ENCODE results near the gene CIDEB. TPM values are rescaled to one million over a fixed set of nuclear protein-coding genes. Genes with fewer than 3 reads are reported as not detected.
A peak's percentile ranks its signal among the peaks of the same experiment; 100 is the strongest.

The CIDEB gene
- total and polyA plus RNA-seq, 2 of the 13 experiments (the other 11 are each of a cell fraction or from before 2014, with no cell fraction given) = 35.8 to 110 TPM

GRCh38 chr14:24297190-24297964 is 10.4 kb downstream of the CIDEB start (continued):
- TF ChIP-seq GRHL1 (CRISPR knock-in tag; conservative IDR thresholded peaks at IDR 0.05) = no peak
- no peak for TF ChIP-seq FOXA1 (IDR thresholded peaks at IDR 0.05)
- no peak for TF ChIP-seq FOXA1 (CRISPR knock-in tag; IDR thresholded peaks at IDR 0.05)
- peak; percentile 11; the same call in 1 of the 2 replicates for TF ChIP-seq ZNF556 (CRISPR knock-in tag; IDR thresholded peaks at IDR 0.05; ENCODE audit: borderline replicate concordance)
- TF ChIP-seq PAWR (CRISPR knock-in tag; IDR thresholded peaks at IDR 0.05; ENCODE audit: borderline replicate concordance) = no peak
- no peak; the same call in 1 of the 2 replicates for TF ChIP-seq NFKBIZ (CRISPR knock-in tag; IDR thresholded peaks at IDR 0.05)
- 0 out of 2 replicates have a peak, but pooled peaks have one; percentile 61 for TF ChIP-seq HBP1 (CRISPR knock-in tag; IDR thresholded peaks at IDR 0.05; ENCODE audit: low read depth)
- TF ChIP-seq RBM22 (optimal IDR thresholded peaks at IDR 0.05; ENCODE audit: low read length) = peak; percentile 63
- no peak for TF ChIP-seq ZNF709 (CRISPR knock-in tag; IDR thresholded peaks at IDR 0.05)
- TF ChIP-seq ZNF350 (CRISPR knock-in tag; IDR thresholded peaks at IDR 0.05; ENCODE audit: borderline replicate concordance, low read depth) = no peak
- no peak for TF ChIP-seq ZNF230 (CRISPR knock-in tag; IDR thresholded peaks at IDR 0.05)
- TF ChIP-seq TBP (CRISPR knock-in tag; IDR thresholded peaks at IDR 0.05) = no peak
- no peak for TF ChIP-seq SRSF4 (IDR thresholded peaks at IDR 0.05; ENCODE audit: low read depth, low read length, poor library complexity, severe bottlenecking)
- TF ChIP-seq ZNF3 (CRISPR knock-in tag; IDR thresholded peaks at IDR 0.05) = peak; percentile 19; the same call in 1 of the 2 replicates
- 0 out of 4 replicates have a peak, but pooled peaks of 1 of the 2 experiments have one; percentile 4 for TF ChIP-seq NR2F1 (CRISPR knock-in tag; IDR thresholded peaks at IDR 0.05)
- no peak for TF ChIP-seq ZNF781 (CRISPR knock-in tag; IDR thresholded peaks at IDR 0.05; ENCODE audit: borderline replicate concordance, not compliant biosample characterization)
- no peak for TF ChIP-seq BATF2 (CRISPR knock-in tag; IDR thresholded peaks at IDR 0.05)
- TF ChIP-seq ZNF614 (CRISPR knock-in tag; IDR thresholded peaks at IDR 0.05; ENCODE audit: borderline replicate concordance) = peak; percentile 84
- TF ChIP-seq SP140L (CRISPR knock-in tag; IDR thresholded peaks at IDR 0.05; ENCODE audit: borderline replicate concordance) = 0 out of 2 replicates have a peak, but pooled peaks have one; percentile 51
- TF ChIP-seq MEIS1 (CRISPR knock-in tag; IDR thresholded peaks at IDR 0.05; ENCODE audit: borderline replicate concordance) = 0 out of 2 replicates have a peak, but pooled peaks have one; percentile 32
- TF ChIP-seq KAT2B (IDR thresholded peaks at IDR 0.05; ENCODE audit: borderline replicate concordance, low read depth, low read length) = no peak
- TF ChIP-seq, protein P1, sequence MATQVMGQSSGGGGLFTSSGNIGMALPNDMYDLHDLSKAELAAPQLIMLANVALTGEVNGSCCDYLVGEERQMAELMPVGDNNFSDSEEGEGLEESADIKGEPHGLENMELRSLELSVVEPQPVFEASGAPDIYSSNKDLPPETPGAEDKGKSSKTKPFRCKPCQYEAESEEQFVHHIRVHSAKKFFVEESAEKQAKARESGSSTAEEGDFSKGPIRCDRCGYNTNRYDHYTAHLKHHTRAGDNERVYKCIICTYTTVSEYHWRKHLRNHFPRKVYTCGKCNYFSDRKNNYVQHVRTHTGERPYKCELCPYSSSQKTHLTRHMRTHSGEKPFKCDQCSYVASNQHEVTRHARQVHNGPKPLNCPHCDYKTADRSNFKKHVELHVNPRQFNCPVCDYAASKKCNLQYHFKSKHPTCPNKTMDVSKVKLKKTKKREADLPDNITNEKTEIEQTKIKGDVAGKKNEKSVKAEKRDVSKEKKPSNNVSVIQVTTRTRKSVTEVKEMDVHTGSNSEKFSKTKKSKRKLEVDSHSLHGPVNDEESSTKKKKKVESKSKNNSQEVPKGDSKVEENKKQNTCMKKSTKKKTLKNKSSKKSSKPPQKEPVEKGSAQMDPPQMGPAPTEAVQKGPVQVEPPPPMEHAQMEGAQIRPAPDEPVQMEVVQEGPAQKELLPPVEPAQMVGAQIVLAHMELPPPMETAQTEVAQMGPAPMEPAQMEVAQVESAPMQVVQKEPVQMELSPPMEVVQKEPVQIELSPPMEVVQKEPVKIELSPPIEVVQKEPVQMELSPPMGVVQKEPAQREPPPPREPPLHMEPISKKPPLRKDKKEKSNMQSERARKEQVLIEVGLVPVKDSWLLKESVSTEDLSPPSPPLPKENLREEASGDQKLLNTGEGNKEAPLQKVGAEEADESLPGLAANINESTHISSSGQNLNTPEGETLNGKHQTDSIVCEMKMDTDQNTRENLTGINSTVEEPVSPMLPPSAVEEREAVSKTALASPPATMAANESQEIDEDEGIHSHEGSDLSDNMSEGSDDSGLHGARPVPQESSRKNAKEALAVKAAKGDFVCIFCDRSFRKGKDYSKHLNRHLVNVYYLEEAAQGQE (IDR thresholded peaks at IDR 0.05; ENCODE audit: borderline replicate concordance in 1 of 2, low read depth in 1 of 2, low read length in 2 of 2) = no peak

All from HepG2 (cell line).